Measurements from ENCODE around the gene PNPLA7. TPM values are rescaled to one million over a fixed set of nuclear protein-coding genes. Genes with fewer than 3 reads are reported as not detected.

PNPLA7 gene
- total and polyA plus RNA-seq, 2 of the 8 experiments (the other 6 are each of a cell fraction or from before 2014, with no cell fraction given): 0.35 to 0.47 TPM

DNA sequence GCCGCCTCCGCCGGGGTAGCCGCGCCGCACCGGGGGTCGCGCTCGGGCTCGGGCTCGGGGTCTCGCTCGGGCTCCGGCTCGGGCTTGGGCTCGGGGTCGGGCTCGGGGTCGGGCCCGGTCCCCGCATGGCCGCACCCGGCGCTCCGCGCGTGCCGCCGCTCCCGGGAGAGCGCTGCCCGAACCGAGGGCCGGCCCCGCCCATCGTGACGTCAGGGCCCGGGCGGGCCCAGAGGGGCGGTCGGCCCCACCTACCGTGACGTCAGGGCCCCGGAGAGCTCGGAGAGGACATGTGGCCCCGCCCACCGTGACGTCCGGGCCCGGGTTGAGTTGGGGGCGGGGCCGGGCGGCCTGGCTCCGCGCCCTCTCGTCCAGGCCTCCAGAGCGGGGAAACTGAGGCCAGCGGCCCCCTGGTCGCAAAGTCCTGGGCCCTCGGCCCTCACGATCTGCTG, 91.0 kb downstream of the PNPLA7 start, which contains the start of gene NSMF (continued):
- TF ChIP-seq SP4 (IDR thresholded peaks at IDR 0.05; ENCODE audit: low read length): peak; percentile 58; the same call in 1 of the 2 replicates
- TF ChIP-seq SIRT6 (IDR thresholded peaks at IDR 0.05; ENCODE audit: low read length): no peak
- no peak for TF ChIP-seq RFX5 (IDR thresholded peaks at IDR 0.05; ENCODE audit: borderline replicate concordance, low read depth, low read length)
- TF ChIP-seq CREB1 (IDR thresholded peaks at IDR 0.05): peak; percentile 87

All from H1 (cell line).